Coronary artery (tissue), 2 donors: ENCODE data around the gene MSH6.
"Not testable (repeated sequence)": the region's sequence is repeated elsewhere in the genome, so short reads cannot be mapped to it uniquely, and the experiment has no call there.

Experiments used
- DNase-seq: peaks from one replicate; pipeline ENCODE4 v3.0.0-alpha.2; 2017; ENCODE audit warnings: low spot score
- H3K27ac ChIP-seq, 2 donors: fragments of 200-600 bp; sonication (generic); one replicate each; pipeline ENCODE4 v1.5.1; 2016 to 2019
- H3K4me3 ChIP-seq: fragments of 200-600 bp; sonication (generic); 2 replicates; pipeline ENCODE4 v1.5.1; 2016; ENCODE audit warnings: mild to moderate bottlenecking, moderate library complexity
- TF ChIP-seq, protein P1 (sequence below): fragments of 200-600 bp; sonication (generic); IDR thresholded peaks from one replicate; pipeline ENCODE4 v1.5.1; 2019; ENCODE audit warnings: antibody characterized with exemption

Gene MSH6

DNA sequence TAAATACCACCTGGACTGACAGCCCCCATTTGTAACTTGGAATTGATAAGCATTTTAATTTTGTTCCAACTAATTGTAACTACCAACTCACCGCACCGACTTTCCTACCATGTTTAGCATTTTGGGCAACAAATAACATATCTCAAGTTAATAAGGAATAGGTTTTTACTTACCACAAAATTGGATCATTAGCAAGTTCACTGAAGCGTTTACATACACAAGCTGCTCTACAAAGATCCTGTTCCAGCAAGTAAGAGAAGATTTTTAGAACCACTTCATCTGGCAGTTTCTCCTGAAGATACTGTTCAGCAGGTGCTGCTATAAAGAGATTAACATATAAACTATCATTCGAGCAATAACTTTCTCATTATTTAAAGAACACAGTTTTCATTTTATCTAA is 55.7 kb downstream of the MSH6 start:
- Histone ChIP-seq H3K4me3 (no peak overlapping the region), H3K27ac (no peak overlapping the region)
- TF ChIP-seq, protein P1, sequence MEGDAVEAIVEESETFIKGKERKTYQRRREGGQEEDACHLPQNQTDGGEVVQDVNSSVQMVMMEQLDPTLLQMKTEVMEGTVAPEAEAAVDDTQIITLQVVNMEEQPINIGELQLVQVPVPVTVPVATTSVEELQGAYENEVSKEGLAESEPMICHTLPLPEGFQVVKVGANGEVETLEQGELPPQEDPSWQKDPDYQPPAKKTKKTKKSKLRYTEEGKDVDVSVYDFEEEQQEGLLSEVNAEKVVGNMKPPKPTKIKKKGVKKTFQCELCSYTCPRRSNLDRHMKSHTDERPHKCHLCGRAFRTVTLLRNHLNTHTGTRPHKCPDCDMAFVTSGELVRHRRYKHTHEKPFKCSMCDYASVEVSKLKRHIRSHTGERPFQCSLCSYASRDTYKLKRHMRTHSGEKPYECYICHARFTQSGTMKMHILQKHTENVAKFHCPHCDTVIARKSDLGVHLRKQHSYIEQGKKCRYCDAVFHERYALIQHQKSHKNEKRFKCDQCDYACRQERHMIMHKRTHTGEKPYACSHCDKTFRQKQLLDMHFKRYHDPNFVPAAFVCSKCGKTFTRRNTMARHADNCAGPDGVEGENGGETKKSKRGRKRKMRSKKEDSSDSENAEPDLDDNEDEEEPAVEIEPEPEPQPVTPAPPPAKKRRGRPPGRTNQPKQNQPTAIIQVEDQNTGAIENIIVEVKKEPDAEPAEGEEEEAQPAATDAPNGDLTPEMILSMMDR: no peak
- no peak for DNase-seq

DNA sequence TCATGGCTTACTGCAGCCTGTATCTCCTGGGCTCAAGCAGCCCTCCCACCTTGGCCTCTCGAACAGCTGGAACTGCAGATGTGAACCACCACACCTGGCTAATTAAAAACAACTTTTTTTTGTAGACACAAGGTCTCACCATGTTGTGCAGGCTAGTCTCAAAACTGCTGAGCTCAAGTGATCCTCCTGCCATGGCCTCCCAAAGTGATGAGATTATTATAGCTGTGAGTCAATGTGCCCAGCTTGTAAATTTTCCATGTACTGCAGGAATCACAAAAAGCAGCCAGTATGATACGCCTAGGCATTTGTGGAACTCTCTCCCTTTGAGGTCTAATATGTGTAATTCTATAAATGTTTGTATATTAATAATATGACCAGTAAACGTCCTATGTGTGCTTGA is 59.9 kb downstream of the MSH6 start:
- no peak overlapping the region for H3K27ac ChIP-seq
- TF ChIP-seq, protein P1: no peak
- no peak for DNase-seq
- no peak overlapping the region for H3K4me3 ChIP-seq

DNA sequence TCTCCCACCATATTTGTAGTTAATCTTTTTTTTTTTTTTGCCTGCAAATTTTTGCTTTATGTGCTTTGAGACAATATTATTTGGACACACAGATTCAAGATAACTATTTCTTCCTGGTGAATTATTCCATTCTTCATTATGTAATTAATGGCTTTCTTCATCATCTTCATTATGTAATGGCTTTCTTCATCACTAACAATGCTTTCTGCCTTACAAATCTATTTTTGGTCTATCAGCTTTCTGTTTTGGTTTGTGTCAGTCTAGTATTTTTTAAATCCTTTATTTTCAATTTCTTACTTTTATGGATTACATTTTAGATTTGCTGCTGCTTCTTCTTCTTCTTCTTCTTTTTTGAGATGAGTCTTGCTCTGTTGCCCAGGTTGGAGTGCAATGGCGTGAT is 60.5 kb downstream of the MSH6 start:
- Histone ChIP-seq H3K27ac (no peak overlapping the region), H3K4me3 (no peak overlapping the region)
- DNase-seq: no peak
- TF ChIP-seq, protein P1: no peak

DNA sequence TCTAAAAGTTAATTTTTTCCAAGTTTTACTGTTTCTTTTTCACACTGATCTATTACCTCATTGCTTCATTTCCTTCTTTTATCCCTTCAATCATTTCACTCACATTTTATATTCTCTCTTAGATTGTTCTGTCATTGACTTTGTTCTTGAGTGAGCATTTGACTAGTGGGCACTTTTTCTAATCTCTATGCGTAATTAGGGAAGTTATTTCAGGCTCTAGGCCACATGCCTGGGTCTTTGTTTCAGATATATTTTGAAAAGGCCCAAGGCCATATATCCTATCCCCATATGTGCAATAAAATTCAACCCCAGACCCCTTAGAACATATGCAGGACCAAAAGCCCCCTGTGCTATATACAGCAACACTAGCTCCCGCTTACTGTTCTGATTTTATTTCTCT is 61.2 kb downstream of the MSH6 start:
- DNase-seq: no peak
- TF ChIP-seq, protein P1: no peak
- no peak overlapping the region for H3K27ac ChIP-seq
- no peak overlapping the region for H3K4me3 ChIP-seq

DNA sequence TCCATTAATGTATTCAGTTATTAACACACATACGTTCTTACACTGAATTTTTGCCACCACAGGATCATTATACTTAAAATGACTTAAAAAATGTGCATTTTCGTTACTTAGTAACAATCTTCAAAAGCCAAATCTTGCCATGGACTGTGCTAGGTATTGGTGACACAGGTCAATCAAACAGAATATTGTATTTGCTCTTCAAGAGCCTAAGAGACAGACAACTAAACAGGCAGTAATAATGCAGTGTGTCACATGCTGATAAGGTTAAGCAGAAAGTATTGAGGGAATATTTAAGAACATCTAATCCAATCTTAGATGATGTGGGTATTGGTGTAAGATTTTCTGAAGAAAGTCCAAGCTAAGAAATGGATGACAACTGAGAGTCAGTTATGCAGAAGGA is 66.4 kb downstream of the MSH6 start:
- TF ChIP-seq, protein P1: no peak
- DNase-seq: no peak
- no peak overlapping the region for H3K27ac ChIP-seq

DNA sequence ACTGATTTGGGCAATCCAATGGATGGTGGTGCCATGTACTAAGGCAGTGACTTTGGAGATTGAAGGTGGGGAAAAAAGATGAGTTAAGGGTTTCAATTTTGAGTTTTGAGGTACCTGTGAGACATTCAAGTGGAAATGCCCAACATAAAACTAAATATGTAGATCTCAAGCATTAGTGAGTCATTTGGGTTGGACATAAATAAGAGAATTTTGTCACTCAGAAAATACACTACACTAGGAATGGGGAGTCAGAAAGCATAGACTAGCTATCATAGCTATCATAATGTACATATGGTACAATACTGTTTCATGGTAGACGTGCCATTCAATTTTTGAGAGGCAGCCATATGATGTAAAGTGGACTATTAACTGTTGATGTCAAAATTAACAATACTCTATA is 67.3 kb downstream of the MSH6 start:
- TF ChIP-seq, protein P1: no peak
- no peak for DNase-seq
- Histone ChIP-seq H3K4me3 (no peak overlapping the region), H3K27ac (no peak overlapping the region)

More for the DNA sequence above, 66.4 kb downstream of the MSH6 start:
- no peak overlapping the region for H3K4me3 ChIP-seq

DNA sequence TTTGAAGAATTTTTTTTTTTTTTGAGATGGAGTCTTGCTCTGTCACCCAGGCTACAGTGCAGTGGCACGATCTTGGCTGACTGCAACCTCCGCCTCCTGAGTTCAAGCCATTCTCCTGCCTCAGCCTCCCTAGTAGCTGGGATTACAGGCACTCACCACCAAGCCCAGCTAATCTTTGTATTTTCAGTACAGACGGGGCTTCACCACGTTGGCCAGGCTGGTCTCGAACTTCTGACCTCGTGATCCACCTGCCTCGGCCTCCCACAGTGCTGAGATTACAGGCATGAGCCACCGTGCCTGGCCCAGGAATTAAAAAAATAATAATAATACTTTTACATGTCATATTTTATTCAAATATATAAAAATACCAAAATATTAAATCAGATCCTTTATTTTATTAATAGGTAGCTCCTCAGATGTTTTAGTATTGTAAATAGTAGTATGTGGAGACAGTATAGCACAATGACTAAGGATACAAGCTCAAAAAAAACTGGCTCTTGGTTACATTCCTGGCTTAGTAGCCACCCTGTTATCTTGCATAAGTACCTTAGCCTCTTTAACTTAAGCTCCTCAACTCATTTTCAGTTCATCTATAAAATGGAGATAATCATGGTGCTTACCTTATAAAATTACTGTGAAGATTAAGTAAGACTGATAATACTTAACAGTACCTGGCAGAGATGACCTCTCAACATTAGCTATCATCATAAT is 70.3 kb downstream of the MSH6 start:
- H3K27ac ChIP-seq, H3K4me3 ChIP-seq, DNase-seq: not testable (repeated sequence)
